ENCODE data around the gene C14orf132.

DNA sequence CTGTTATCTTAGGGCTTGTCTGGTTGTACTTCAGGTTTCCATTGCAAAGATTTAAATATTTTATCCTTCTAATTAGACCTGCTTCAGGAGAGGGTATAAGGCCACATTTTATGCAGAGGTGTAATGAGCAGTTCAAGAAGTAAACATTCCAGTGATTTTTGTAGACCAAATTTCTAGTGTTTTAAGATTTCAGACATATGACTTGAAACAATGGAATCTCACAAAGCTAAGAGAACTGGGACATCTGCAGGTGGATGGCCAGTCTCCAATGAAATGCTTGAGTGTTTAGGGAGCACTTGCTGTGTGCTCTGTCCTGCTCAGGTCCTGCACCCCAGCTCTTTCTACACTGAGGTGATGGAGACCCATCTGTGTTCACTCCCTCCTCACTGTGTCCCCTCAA, 7.9 kb downstream of the C14orf132 start:
- TF ChIP-seq, protein P1, sequence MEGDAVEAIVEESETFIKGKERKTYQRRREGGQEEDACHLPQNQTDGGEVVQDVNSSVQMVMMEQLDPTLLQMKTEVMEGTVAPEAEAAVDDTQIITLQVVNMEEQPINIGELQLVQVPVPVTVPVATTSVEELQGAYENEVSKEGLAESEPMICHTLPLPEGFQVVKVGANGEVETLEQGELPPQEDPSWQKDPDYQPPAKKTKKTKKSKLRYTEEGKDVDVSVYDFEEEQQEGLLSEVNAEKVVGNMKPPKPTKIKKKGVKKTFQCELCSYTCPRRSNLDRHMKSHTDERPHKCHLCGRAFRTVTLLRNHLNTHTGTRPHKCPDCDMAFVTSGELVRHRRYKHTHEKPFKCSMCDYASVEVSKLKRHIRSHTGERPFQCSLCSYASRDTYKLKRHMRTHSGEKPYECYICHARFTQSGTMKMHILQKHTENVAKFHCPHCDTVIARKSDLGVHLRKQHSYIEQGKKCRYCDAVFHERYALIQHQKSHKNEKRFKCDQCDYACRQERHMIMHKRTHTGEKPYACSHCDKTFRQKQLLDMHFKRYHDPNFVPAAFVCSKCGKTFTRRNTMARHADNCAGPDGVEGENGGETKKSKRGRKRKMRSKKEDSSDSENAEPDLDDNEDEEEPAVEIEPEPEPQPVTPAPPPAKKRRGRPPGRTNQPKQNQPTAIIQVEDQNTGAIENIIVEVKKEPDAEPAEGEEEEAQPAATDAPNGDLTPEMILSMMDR (IDR thresholded peaks at IDR 0.05; ENCODE audit: borderline replicate concordance, extremely low read depth, low read length, poor library complexity, severe bottlenecking) = no peak
- TF ChIP-seq EZH2 (IDR thresholded peaks at IDR 0.05; ENCODE audit: borderline replicate concordance, low read depth, low read length, severe bottlenecking) = no peak
